GM23338 (cell line): ENCODE measurements around the gene GNAI1. TPM values are rescaled to one million over a fixed set of nuclear protein-coding genes. Genes with fewer than 3 reads are reported as not detected.

Experiments used
- ATAC-seq: fragments of 200-7000 bp; cut with Tn5 transposase; 3 replicates; pipeline ENCODE4 v1.9.1; 2020
- DNase-seq: peaks from one replicate; pipeline ENCODE4 v3.0.0-alpha.2; 2015; ENCODE audit warnings: low spot score
- H2AFZ ChIP-seq: fragments of 200-600 bp; sonication (generic); 2 replicates; pipeline ENCODE4 v1.8.0; 2016; ENCODE audit warnings: antibody characterized with exemption, mild to moderate bottlenecking, moderate library complexity
- H3F3A ChIP-seq: fragments of 200-600 bp; sonication (generic); replicated peaks from 2 replicates; pipeline ENCODE4 v1.8.0; 2017; ENCODE audit warnings: antibody characterized with exemption, mixed run types, low read depth
- H3K27ac ChIP-seq: fragments of 200-600 bp; sonication (generic); 2 replicates; pipeline ENCODE4 v1.6.1; 2016; ENCODE audit warnings: low read depth
- H3K27me3 ChIP-seq: fragments of 200-600 bp; sonication (generic); 2 replicates; pipeline ENCODE4 v1.8.0; 2016; ENCODE audit warnings: mild to moderate bottlenecking, mixed run types, moderate library complexity; ENCODE audit not compliant: insufficient read depth
- H3K36me3 ChIP-seq: fragments of 200-600 bp; sonication (generic); 2 replicates; pipeline ENCODE4 v1.8.0; 2016; ENCODE audit warnings: mild to moderate bottlenecking; ENCODE audit not compliant: insufficient read depth
- H3K4me1 ChIP-seq: fragments of 200-600 bp; sonication (generic); 2 replicates; pipeline ENCODE4 v1.8.0; 2016; ENCODE audit warnings: mild to moderate bottlenecking, moderate library complexity; ENCODE audit not compliant: insufficient read depth
- H3K4me2 ChIP-seq: fragments of 200-600 bp; sonication (generic); 2 replicates; pipeline ENCODE4 v1.7.1; 2017; ENCODE audit warnings: mixed run types
- H3K4me3 ChIP-seq: fragments of 200-600 bp; sonication (generic); 2 replicates; pipeline ENCODE4 v1.6.1; 2016; ENCODE audit warnings: mixed run types
- H3K79me2 ChIP-seq: fragments of 200-600 bp; sonication (generic); replicated peaks from 2 replicates; pipeline ENCODE4 v1.8.0; 2017; ENCODE audit warnings: mild to moderate bottlenecking; ENCODE audit not compliant: insufficient read depth
- H3K9me2 ChIP-seq: fragments of 200-600 bp; sonication (generic); 2 replicates; pipeline ENCODE4 v1.8.0; 2017; ENCODE audit not compliant: insufficient read depth
- H4K20me1 ChIP-seq: fragments of 200-600 bp; sonication (generic); replicated peaks from 2 replicates; pipeline ENCODE4 v1.8.0; 2017; ENCODE audit warnings: mild to moderate bottlenecking; ENCODE audit not compliant: insufficient read depth
- H3K27ac Mint-ChIP-seq: 2 replicates; pipeline ENCODE4 v1.8.0; 2020; ENCODE audit warnings: inconsistent platforms, mild to moderate bottlenecking, moderate library complexity, mixed read lengths
- H3K27me3 Mint-ChIP-seq: 3 replicates; pipeline ENCODE4 v1.8.0; 2022; ENCODE audit warnings: low read depth, mild to moderate bottlenecking, moderate library complexity, mixed read lengths, inconsistent platforms; ENCODE audit not compliant: insufficient read depth, poor library complexity
- H3K36me3 Mint-ChIP-seq: 3 replicates; pipeline ENCODE4 v1.8.0; 2021; ENCODE audit warnings: low read depth, mild to moderate bottlenecking, inconsistent platforms, moderate library complexity, mixed read lengths
- H3K4me1 Mint-ChIP-seq: 3 replicates; pipeline ENCODE4 v1.8.0; 2020; ENCODE audit warnings: mild to moderate bottlenecking, inconsistent platforms, mixed read lengths
- H3K4me3 Mint-ChIP-seq: 3 replicates; pipeline ENCODE4 v1.8.0; 2021; ENCODE audit warnings: moderate library complexity, mild to moderate bottlenecking, inconsistent platforms, mixed read lengths
- H3K9me3 Mint-ChIP-seq: 3 replicates; pipeline ENCODE4 v1.8.0; 2020; ENCODE audit warnings: moderate library complexity, mild to moderate bottlenecking, inconsistent platforms, mixed read lengths
- CREB1 ChIP-seq: fragments of 250-450 bp; sonication (Bioruptor Pico); IDR thresholded peaks from 2 replicates; pipeline ENCODE4 v1.5.0; 2020; ENCODE audit warnings: low read depth, mild to moderate bottlenecking, moderate library complexity
- CTCF ChIP-seq, 2 experiments: fragments of 200-600 bp in 1 of 2; sonication (generic) in 1 of 2; conservative IDR thresholded peaks; 2 replicates each; pipeline versions ENCODE4 v1.5.1 to v1.6.1; 2016 to 2017; ENCODE audit warnings: antibody characterized with exemption in 2 of 2, low read depth in 2 of 2, mild to moderate bottlenecking in 2 of 2, moderate library complexity in 1 of 2
- ETS1 ChIP-seq: IDR thresholded peaks from 2 replicates; pipeline ENCODE4 v1.6.1; 2016; ENCODE audit warnings: antibody characterized with exemption
- EZH2 ChIP-seq: fragments of 200-600 bp; sonication (generic); IDR thresholded peaks from one replicate; pipeline ENCODE4 v1.8.0; 2017; ENCODE audit warnings: antibody characterized with exemption, mild to moderate bottlenecking, low read depth; ENCODE audit not compliant: unreplicated experiment
- JUNB ChIP-seq: IDR thresholded peaks from one replicate; pipeline ENCODE4 v1.6.1; 2016; ENCODE audit warnings: antibody characterized with exemption; ENCODE audit not compliant: unreplicated experiment
- NANOG ChIP-seq: IDR thresholded peaks from 2 replicates; pipeline ENCODE4 v1.6.1; 2016; ENCODE audit warnings: antibody characterized with exemption, borderline replicate concordance
- POLR2AphosphoS5 ChIP-seq: IDR thresholded peaks from 2 replicates; pipeline ENCODE4 v1.6.1; 2016; ENCODE audit warnings: antibody characterized with exemption, low read depth
- REST ChIP-seq: IDR thresholded peaks from one replicate; pipeline ENCODE4 v1.6.1; 2018; ENCODE audit warnings: antibody characterized with exemption; ENCODE audit not compliant: unreplicated experiment
- STAT1 ChIP-seq: IDR thresholded peaks from one replicate; pipeline ENCODE4 v1.6.1; 2016; ENCODE audit warnings: antibody characterized with exemption; ENCODE audit not compliant: unreplicated experiment
- ZNF114 ChIP-seq: fragments of 250-450 bp; sonication (Bioruptor Pico); IDR thresholded peaks from 2 replicates; pipeline ENCODE4 v1.5.0; 2020; ENCODE audit warnings: mild to moderate bottlenecking, moderate library complexity
- ZNF331 ChIP-seq: fragments of 250-450 bp; sonication (Bioruptor Pico); IDR thresholded peaks from 2 replicates; pipeline ENCODE4 v1.5.0; 2020; ENCODE audit warnings: low read depth, mild to moderate bottlenecking, moderate library complexity
- ZNF462 ChIP-seq: fragments of 250-450 bp; sonication (Bioruptor Pico); IDR thresholded peaks from 2 replicates; pipeline ENCODE4 v1.5.0; 2020; ENCODE audit warnings: mild to moderate bottlenecking, moderate library complexity
- polyA plus RNA-seq: library from polyadenylated mRNA; unstranded; fragments of >200 nt; fragmentation: Nextera tagmentation; extraction: Ambion mirVana; gene quantifications from 2 replicates; pipeline ENCODE4 v1.2.1, GENCODE V29; 2016
- total RNA-seq: library from RNA; depleted of rRNA; stranded (reverse); fragments of >200 nt; shearing (Covaris generic); gene quantifications from 2 replicates; pipeline ENCODE4 v1.2.3, GENCODE V29; 2014

Gene GNAI1
- total and polyA plus RNA-seq, 2 experiments from 2014 or later, result 31.3 to 36.9 TPM

GRCh38 chr7:80153446-80153845 lies 18.8 kb downstream of the GNAI1 start:
- ATAC-seq (no peak), DNase-seq (no peak)
- Histone ChIP-seq H3K79me2 (peaks cover 100% of the 10 kb centered on the region), H3K4me3 (no peak overlapping the region), H4K20me1 (peaks cover 7% of the 10 kb centered on the region; the same call in 1 of the 2 replicates), H3F3A (no peaks in the 10 kb centered on the region), H3K9me2 (no peaks in the 10 kb centered on the region), H3K4me2 (no peak overlapping the region), H3K36me3 (no peaks in the 10 kb centered on the region), H2AFZ (no peak overlapping the region), H3K27me3 (no peaks in the 10 kb centered on the region), H3K27ac (no peak overlapping the region), H3K4me1 (peaks cover 42% of the 10 kb centered on the region)
- H3K27ac Mint-ChIP-seq, result no peak overlapping the region
- peaks cover 51% of the 10 kb centered on the region for H3K4me1 Mint-ChIP-seq
- H3K4me3 Mint-ChIP-seq, result no peak overlapping the region
- TF ChIP-seq EZH2 (no peak), ZNF114 (CRISPR knock-in tag) (no peak), CTCF (conservative IDR thresholded peaks at IDR 0.05; ENCODE audit: low read depth in 2 of 2) (no peak), CREB1 (no peak), ZNF462 (CRISPR knock-in tag) (no peak), NANOG (no peak), REST (no peak), JUNB (no peak), STAT1 (no peak), ZNF331 (CRISPR knock-in tag) (no peak), ETS1 (no peak), POLR2AphosphoS5 (no peak)
- H3K9me3 Mint-ChIP-seq, result no peaks in the 10 kb centered on the region
- H3K27me3 Mint-ChIP-seq, result peaks cover 3% of the 10 kb centered on the region
- no peaks in the 10 kb centered on the region for H3K36me3 Mint-ChIP-seq
